ENCODE measurements around the gene FKBP1C.

GRCh38 chr6:63174173-63174572, 37.1 kb upstream of the FKBP1C start:
- TF ChIP-seq CTCF (IDR thresholded peaks at IDR 0.05) (no peak), POLR2A (IDR thresholded peaks at IDR 0.05) (no peak), POLR2AphosphoS5 (IDR thresholded peaks at IDR 0.05) (no peak)

All from upper lobe of left lung (tissue), 4 donors.